Endothelial cell (in vitro differentiated cells): Measurements from ENCODE around the gene SDCBP2. TPM values are rescaled to one million over a fixed set of nuclear protein-coding genes. Genes with fewer than 3 reads are reported as not detected.

ENCODE experiments used
- DNase-seq: peaks from one replicate; pipeline ENCODE4 v3.0.0; 2021; ENCODE audit warnings: low spot score
- H3K27ac Mint-ChIP-seq: one replicate; pipeline ENCODE4 v1.8.0; 2021; ENCODE audit warnings: mixed read lengths, inconsistent platforms; ENCODE audit not compliant: unreplicated experiment
- H3K27me3 Mint-ChIP-seq: one replicate; pipeline ENCODE4 v1.8.0; 2021; ENCODE audit warnings: mild to moderate bottlenecking, moderate library complexity, mixed read lengths, inconsistent platforms; ENCODE audit not compliant: unreplicated experiment
- H3K36me3 Mint-ChIP-seq: one replicate; pipeline ENCODE4 v1.8.0; 2021; ENCODE audit warnings: mild to moderate bottlenecking, low read depth, mixed read lengths, inconsistent platforms; ENCODE audit not compliant: unreplicated experiment
- H3K4me1 Mint-ChIP-seq: one replicate; pipeline ENCODE4 v1.8.0; 2021; ENCODE audit warnings: mild to moderate bottlenecking, mixed read lengths, inconsistent platforms; ENCODE audit not compliant: unreplicated experiment
- H3K4me3 Mint-ChIP-seq: one replicate; pipeline ENCODE4 v1.8.0; 2021; ENCODE audit warnings: mild to moderate bottlenecking, mixed read lengths, inconsistent platforms; ENCODE audit not compliant: unreplicated experiment
- H3K9me3 Mint-ChIP-seq: one replicate; pipeline ENCODE4 v1.8.0; 2021; ENCODE audit warnings: mixed read lengths, inconsistent platforms; ENCODE audit not compliant: unreplicated experiment
- CTCF ChIP-seq: fragments of 200-600 bp; sonication (generic); IDR thresholded peaks from one replicate; pipeline ENCODE4 v1.5.0; 2021; ENCODE audit warnings: antibody characterized with exemption; ENCODE audit not compliant: unreplicated experiment
- total RNA-seq: library from RNA; stranded (reverse); fragmentation: NEBNext Ultra II Directional; extraction: Animal tissue kit (Norgen Biotek cat#: 25700); gene quantifications from one replicate; pipeline ENCODE4 v1.2.1, GENCODE V29; 2021; ENCODE audit not compliant: unreplicated experiment

Gene SDCBP2
- total RNA-seq, 1 donor from 2014 or later: 10.1 TPM

GRCh38 chr20:1266167-1266973 lies 62.6 kb downstream of the SDCBP2 start, which contains the start of gene SNPH:
SNPH (plus strand) TSS chr20:1266294; CDS start chr20:1296240, 29,946 bp downstream.
- peaks cover 27% of the 10 kb centered on the region for H3K4me1 Mint-ChIP-seq
- H3K4me3 Mint-ChIP-seq: peak within 1 kb of the TSS; percentile 86
- peaks cover 3% of the 10 kb centered on the region for H3K36me3 Mint-ChIP-seq
- peak; percentile 53 for DNase-seq
- H3K9me3 Mint-ChIP-seq: no peaks in the 10 kb centered on the region
- H3K27ac Mint-ChIP-seq: no peak within 1 kb of the TSS
- H3K27me3 Mint-ChIP-seq: peaks cover 4% of the 10 kb centered on the region
- no peak for TF ChIP-seq CTCF

DNA sequence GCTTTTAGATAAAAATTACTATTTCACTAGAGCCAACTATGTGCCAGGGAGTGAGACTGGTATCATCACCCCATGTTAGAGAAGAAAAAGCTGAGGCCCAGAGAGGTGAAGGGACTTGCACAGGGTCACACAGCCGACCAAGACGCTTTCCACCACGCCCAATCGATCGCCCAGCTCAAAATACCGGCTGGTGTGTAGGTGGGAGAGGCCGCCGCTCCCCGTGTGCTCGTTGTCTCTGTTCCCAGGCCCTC lies 63.1 kb downstream of the SDCBP2 start:
- H3K9me3 Mint-ChIP-seq: no peaks in the 10 kb centered on the region
- no peak for TF ChIP-seq CTCF
- H3K4me1 Mint-ChIP-seq: peaks cover 27% of the 10 kb centered on the region
- H3K36me3 Mint-ChIP-seq: peaks cover 3% of the 10 kb centered on the region
- no peak overlapping the region for H3K27ac Mint-ChIP-seq
- H3K27me3 Mint-ChIP-seq: peaks cover 4% of the 10 kb centered on the region
- peak overlapping the region; percentile 86 for H3K4me3 Mint-ChIP-seq
- no peak for DNase-seq

- Mint-ChIP-seq H3K27me3 (peaks cover 4% of the 10 kb centered on the region), H3K4me3 (peak overlapping the region; percentile 86), H3K27ac (no peak overlapping the region), H3K4me1 (peaks cover 27% of the 10 kb centered on the region), H3K36me3 (peaks cover 3% of the 10 kb centered on the region), H3K9me3 (no peaks in the 10 kb centered on the region)
- no peak for TF ChIP-seq CTCF
- no peak for DNase-seq
Measured at GRCh38 chr20:1265226-1265915, 63.6 kb downstream of the SDCBP2 start.

- Mint-ChIP-seq H3K27me3 (peaks cover 4% of the 10 kb centered on the region), H3K4me3 (no peak overlapping the region), H3K9me3 (no peaks in the 10 kb centered on the region), H3K27ac (no peak overlapping the region), H3K36me3 (peaks cover 3% of the 10 kb centered on the region), H3K4me1 (peaks cover 27% of the 10 kb centered on the region)
- no peak for TF ChIP-seq CTCF
- DNase-seq: no peak
Measured at GRCh38 chr20:1264727-1265126, 64.2 kb downstream of the SDCBP2 start.

GRCh38 chr20:1263853-1264252 lies 65.1 kb downstream of the SDCBP2 start:
- H3K27ac Mint-ChIP-seq: no peak overlapping the region
- no peak for DNase-seq
- H3K4me3 Mint-ChIP-seq: no peak overlapping the region
- H3K9me3 Mint-ChIP-seq: no peaks in the 10 kb centered on the region
- H3K27me3 Mint-ChIP-seq: peaks cover 4% of the 10 kb centered on the region
- peaks cover 2% of the 10 kb centered on the region for H3K36me3 Mint-ChIP-seq
- TF ChIP-seq CTCF: no peak
- H3K4me1 Mint-ChIP-seq: peaks cover 27% of the 10 kb centered on the region
